Measurements from ENCODE around the gene RNF149.

The RNF149 gene

DNA sequence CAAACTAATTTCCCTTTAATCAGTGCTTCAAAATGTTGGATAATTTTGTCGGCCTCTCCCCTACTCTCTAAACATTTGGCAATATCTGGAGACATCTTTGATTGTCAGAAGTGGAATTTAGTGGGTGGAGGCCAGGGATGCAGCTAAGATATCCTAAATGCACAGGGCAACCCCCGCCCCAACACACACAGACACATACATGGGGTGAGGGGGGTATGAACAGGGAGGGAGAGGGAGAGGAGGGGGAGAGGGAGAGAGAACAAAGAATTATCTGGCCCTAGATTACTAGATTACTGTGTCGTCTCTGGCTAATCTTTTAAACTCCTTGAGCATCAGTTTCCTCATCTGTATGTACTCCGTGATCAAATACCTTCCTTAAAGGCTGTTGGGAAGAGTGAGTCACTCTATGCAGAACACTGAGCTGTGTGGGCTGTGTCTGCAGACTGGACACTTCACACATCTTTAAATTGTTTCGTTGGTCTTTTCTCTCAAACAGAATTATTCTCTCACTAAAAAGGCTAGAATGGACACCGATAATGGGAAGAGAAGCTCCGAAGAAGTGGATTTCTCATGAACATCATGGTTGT, 2.9 kb downstream of the RNF149 start:
- no peak overlapping the region for H3K9ac ChIP-seq (ENCODE audit: insufficient read length)
- no peak for DNase-seq (ENCODE audit: low read depth, low spot score)

GRCh38 chr2:101305035-101305434, 3.5 kb downstream of the RNF149 start:
- no peaks in the 10 kb centered on the region for H3K9me3 ChIP-seq (ENCODE audit: low read depth, low read length)
- TF ChIP-seq POLR2AphosphoS5 (IDR thresholded peaks at IDR 0.05; ENCODE audit: borderline replicate concordance, low read depth, low read length) (no peak), FOXP2 (optimal IDR thresholded peaks at IDR 0.05; ENCODE audit: control extremely low read depth, extremely low read length, insufficient read depth) (no peak), EZH2 (IDR thresholded peaks at IDR 0.05) (no peak)
- no peak overlapping the region for H3K9ac ChIP-seq (ENCODE audit: insufficient read length)
- H3K4me3 ChIP-seq: no peak overlapping the region
- no peak for DNase-seq (ENCODE audit: low read depth, low spot score)
- H3K27ac ChIP-seq: no peak overlapping the region
- peaks cover 9% of the 10 kb centered on the region; the same call in 1 of the 2 replicates for H3K36me3 ChIP-seq (ENCODE audit: insufficient read depth, low read length)

More for the DNA sequence above, 2.9 kb downstream of the RNF149 start:
- H3K9me3 ChIP-seq (ENCODE audit: low read depth, low read length): no peaks in the 10 kb centered on the region
- no peak overlapping the region for H3K27ac ChIP-seq
- peaks cover 9% of the 10 kb centered on the region; the same call in 1 of the 2 replicates for H3K36me3 ChIP-seq (ENCODE audit: insufficient read depth, low read length)
- H3K4me3 ChIP-seq: peak overlapping the region; percentile 26; the same call in 1 of the 2 replicates
- TF ChIP-seq EZH2 (IDR thresholded peaks at IDR 0.05): no peak
- no peak for TF ChIP-seq FOXP2 (optimal IDR thresholded peaks at IDR 0.05; ENCODE audit: control extremely low read depth, extremely low read length, insufficient read depth)
- TF ChIP-seq POLR2AphosphoS5 (IDR thresholded peaks at IDR 0.05; ENCODE audit: borderline replicate concordance, low read depth, low read length): no peak

DNA sequence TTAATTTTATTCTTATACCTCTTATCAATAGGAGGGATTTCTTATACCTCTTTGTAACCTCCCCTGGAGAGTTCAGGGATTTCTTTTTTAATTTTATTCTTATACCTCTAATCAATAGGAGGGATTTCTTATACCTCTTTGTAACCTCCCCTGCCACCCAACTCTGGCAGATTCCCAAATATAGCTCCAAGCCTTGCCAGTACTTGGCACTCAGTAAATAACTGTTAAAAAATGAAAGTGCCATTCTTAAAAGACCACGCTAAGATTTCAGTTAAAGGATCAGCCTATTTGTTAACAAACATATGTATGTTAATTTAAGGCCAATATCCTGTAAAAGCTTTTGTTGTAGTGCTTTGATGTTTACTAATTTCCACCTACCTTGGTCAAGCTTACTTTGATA, 4.8 kb downstream of the RNF149 start:
- Histone ChIP-seq H3K27ac (no peak overlapping the region), H3K36me3 (ENCODE audit: insufficient read depth, low read length) (peaks cover 9% of the 10 kb centered on the region; the same call in 1 of the 2 replicates), H3K4me3 (no peak overlapping the region), H3K9ac (ENCODE audit: insufficient read length) (no peak overlapping the region), H3K9me3 (ENCODE audit: low read depth, low read length) (no peaks in the 10 kb centered on the region)
- TF ChIP-seq FOXP2 (optimal IDR thresholded peaks at IDR 0.05; ENCODE audit: control extremely low read depth, extremely low read length, insufficient read depth) (no peak), POLR2AphosphoS5 (IDR thresholded peaks at IDR 0.05; ENCODE audit: borderline replicate concordance, low read depth, low read length) (no peak), EZH2 (IDR thresholded peaks at IDR 0.05) (no peak)
- no peak for DNase-seq (ENCODE audit: low read depth, low spot score)

- no peak overlapping the region for H3K9ac ChIP-seq (ENCODE audit: insufficient read length)
- H3K27ac ChIP-seq: no peak overlapping the region
- no peak for TF ChIP-seq FOXP2 (optimal IDR thresholded peaks at IDR 0.05; ENCODE audit: control extremely low read depth, extremely low read length, insufficient read depth)
- no peak for TF ChIP-seq EZH2 (IDR thresholded peaks at IDR 0.05)
- TF ChIP-seq POLR2AphosphoS5 (IDR thresholded peaks at IDR 0.05; ENCODE audit: borderline replicate concordance, low read depth, low read length): no peak
- H3K9me3 ChIP-seq (ENCODE audit: low read depth, low read length): no peaks in the 10 kb centered on the region
- no peak for DNase-seq (ENCODE audit: low read depth, low spot score)
- H3K36me3 ChIP-seq (ENCODE audit: insufficient read depth, low read length): peaks cover 9% of the 10 kb centered on the region; the same call in 1 of the 2 replicates
- H3K4me3 ChIP-seq: no peak overlapping the region
These were observed 6.5 kb downstream of the RNF149 start for GRCh38 chr2:101302016-101302415.

DNA sequence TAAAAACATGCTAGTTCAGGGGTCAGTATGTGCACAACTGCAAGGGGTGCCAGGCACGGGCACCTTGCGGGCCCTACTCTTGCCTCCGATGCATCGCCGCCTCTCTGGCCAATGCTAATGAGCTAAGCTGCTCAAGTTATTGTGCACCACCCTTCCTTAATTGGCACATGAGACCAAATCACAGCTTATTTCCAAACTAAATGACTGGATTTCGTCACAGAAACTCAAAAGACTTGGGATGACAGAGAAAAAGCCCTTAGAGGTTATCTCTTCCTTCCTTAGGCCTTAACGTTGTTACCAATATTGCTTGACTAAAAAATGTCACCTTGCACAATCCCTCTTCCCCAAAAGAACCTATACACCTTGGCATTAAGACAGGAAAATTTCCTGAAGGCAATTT, 7.7 kb downstream of the RNF149 start:
- Histone ChIP-seq H3K27ac (no peak overlapping the region), H3K4me3 (no peak overlapping the region), H3K9ac (ENCODE audit: insufficient read length) (no peak overlapping the region), H3K36me3 (ENCODE audit: insufficient read depth, low read length) (peaks cover 6% of the 10 kb centered on the region; the same call in 1 of the 2 replicates), H3K9me3 (ENCODE audit: low read depth, low read length) (no peaks in the 10 kb centered on the region)
- DNase-seq (ENCODE audit: low read depth, low spot score): no peak
- TF ChIP-seq POLR2AphosphoS5 (IDR thresholded peaks at IDR 0.05; ENCODE audit: borderline replicate concordance, low read depth, low read length) (no peak), FOXP2 (optimal IDR thresholded peaks at IDR 0.05; ENCODE audit: control extremely low read depth, extremely low read length, insufficient read depth) (no peak), EZH2 (IDR thresholded peaks at IDR 0.05) (no peak)

- no peaks in the 10 kb centered on the region for H3K9me3 ChIP-seq (ENCODE audit: low read depth, low read length)
- no peak overlapping the region for H3K4me3 ChIP-seq
- no peak overlapping the region for H3K9ac ChIP-seq (ENCODE audit: insufficient read length)
- TF ChIP-seq EZH2 (IDR thresholded peaks at IDR 0.05): no peak
- no peak for TF ChIP-seq POLR2AphosphoS5 (IDR thresholded peaks at IDR 0.05; ENCODE audit: borderline replicate concordance, low read depth, low read length)
- no peak for TF ChIP-seq FOXP2 (optimal IDR thresholded peaks at IDR 0.05; ENCODE audit: control extremely low read depth, extremely low read length, insufficient read depth)
- H3K36me3 ChIP-seq (ENCODE audit: insufficient read depth, low read length): no peaks in the 10 kb centered on the region; the same call in 1 of the 2 replicates
- no peak overlapping the region for H3K27ac ChIP-seq
- no peak for DNase-seq (ENCODE audit: low read depth, low spot score)
These were observed 8.3 kb downstream of the RNF149 start for GRCh38 chr2:101300164-101300563.

- TF ChIP-seq POLR2AphosphoS5 (IDR thresholded peaks at IDR 0.05; ENCODE audit: borderline replicate concordance, low read depth, low read length) (no peak), EZH2 (IDR thresholded peaks at IDR 0.05) (no peak), FOXP2 (optimal IDR thresholded peaks at IDR 0.05; ENCODE audit: control extremely low read depth, extremely low read length, insufficient read depth) (no peak)
- H3K9ac ChIP-seq (ENCODE audit: insufficient read length): no peak overlapping the region
- peaks cover 4% of the 10 kb centered on the region for H3K36me3 ChIP-seq (ENCODE audit: insufficient read depth, low read length)
- no peaks in the 10 kb centered on the region for H3K9me3 ChIP-seq (ENCODE audit: low read depth, low read length)
- no peak overlapping the region for H3K4me3 ChIP-seq
- DNase-seq (ENCODE audit: low read depth, low spot score): no peak
- H3K27ac ChIP-seq: no peak overlapping the region
These were observed 8.9 kb downstream of the RNF149 start for GRCh38 chr2:101299604-101300003.

DNA sequence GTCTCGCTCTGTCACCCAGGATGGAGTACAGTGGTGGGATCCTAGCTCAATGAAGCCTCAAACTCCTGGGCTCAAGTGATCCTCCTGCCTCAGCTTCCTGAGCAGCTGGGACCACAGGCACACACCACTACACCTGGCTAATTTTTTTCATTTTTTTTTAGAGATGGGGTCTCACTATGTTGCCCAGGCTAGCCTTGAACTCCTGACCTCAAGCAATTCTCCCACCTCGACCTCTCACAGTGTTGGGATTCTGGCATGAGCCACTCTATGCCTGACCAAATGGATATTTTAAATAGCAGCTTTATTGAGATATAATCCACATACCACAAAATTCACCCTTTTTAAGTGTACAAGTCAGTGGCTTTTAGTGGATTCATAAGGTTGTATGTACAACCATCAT, 11.1 kb downstream of the RNF149 start:
- Histone ChIP-seq H3K27ac (no peak overlapping the region), H3K4me3 (no peak overlapping the region), H3K9me3 (ENCODE audit: low read depth, low read length) (no peaks in the 10 kb centered on the region), H3K9ac (ENCODE audit: insufficient read length) (no peak overlapping the region), H3K36me3 (ENCODE audit: insufficient read depth, low read length) (peaks cover 22% of the 10 kb centered on the region)
- no peak for TF ChIP-seq POLR2AphosphoS5 (IDR thresholded peaks at IDR 0.05; ENCODE audit: borderline replicate concordance, low read depth, low read length)
- no peak for TF ChIP-seq FOXP2 (optimal IDR thresholded peaks at IDR 0.05; ENCODE audit: control extremely low read depth, extremely low read length, insufficient read depth)
- no peak for TF ChIP-seq EZH2 (IDR thresholded peaks at IDR 0.05)
- no peak for DNase-seq (ENCODE audit: low read depth, low spot score)

- peaks cover 26% of the 10 kb centered on the region for H3K36me3 ChIP-seq (ENCODE audit: insufficient read depth, low read length)
- TF ChIP-seq EZH2 (IDR thresholded peaks at IDR 0.05) (no peak), FOXP2 (optimal IDR thresholded peaks at IDR 0.05; ENCODE audit: control extremely low read depth, extremely low read length, insufficient read depth) (no peak), POLR2AphosphoS5 (IDR thresholded peaks at IDR 0.05; ENCODE audit: borderline replicate concordance, low read depth, low read length) (no peak)
- no peak for DNase-seq (ENCODE audit: low read depth, low spot score)
- no peak overlapping the region for H3K9ac ChIP-seq (ENCODE audit: insufficient read length)
- no peaks in the 10 kb centered on the region for H3K9me3 ChIP-seq (ENCODE audit: low read depth, low read length)
- no peak overlapping the region for H3K4me3 ChIP-seq
- H3K27ac ChIP-seq: no peak overlapping the region
These were observed 12.1 kb downstream of the RNF149 start for GRCh38 chr2:101296371-101296770.

Data from SK-N-MC (cell line).